ENCODE measurements around the gene ZNF672. TPM values are rescaled to one million over a fixed set of nuclear protein-coding genes. Genes with fewer than 3 reads are reported as not detected.
A peak's percentile ranks its signal among the peaks of the same experiment; 100 is the strongest.

Gene ZNF672
- total and polyA plus RNA-seq, 4 experiments from 2014 or later, result 12.4 to 42.8 (median 34.5) TPM

GRCh38 chr1:248852481-248853405, 14.7 kb downstream of the ZNF672 start:
- Histone ChIP-seq H3K27ac (ENCODE audit: low read depth, low read length) (peak overlapping the region; percentile 0), H3K9me3 (ENCODE audit: control insufficient read depth in 1 of 2, low read length in 2 of 2) (no peaks in the 10 kb centered on the region), H3K27me3 (ENCODE audit: insufficient read depth, low read length) (no peaks in the 10 kb centered on the region), H3K4me1 (ENCODE audit: insufficient read depth, low read length) (peaks cover 28% of the 10 kb centered on the region), H3K36me3 (ENCODE audit: insufficient read depth, low read length) (peaks cover 23% of the 10 kb centered on the region), H3K4me3 (ENCODE audit: low read length in 2 of 2) (no peak overlapping the region)
- no peaks in the 10 kb centered on the region for H3K27me3 Mint-ChIP-seq
- ChIA-PET POLR2A (ENCODE audit: partially characterized antibody) (no interaction called here), CTCF (ENCODE audit: partially characterized antibody) (no interaction called here)
- no peak for DNase-seq
- H3K27ac Mint-ChIP-seq, result no peak overlapping the region
- peaks cover 21 to 26% of the 10 kb centered on the region in 2 donors for H3K36me3 Mint-ChIP-seq
- H3K4me3 Mint-ChIP-seq, result no peak overlapping the region
- intact Hi-C loops (cut with micrococcal nuclease), result no loop called here
- peaks cover 5 to 24% (median 14%) of the 10 kb centered on the region in 4 donors for H3K4me1 Mint-ChIP-seq
- no peaks in the 10 kb centered on the region for H3K9me3 Mint-ChIP-seq

GRCh38 chr1:248853663-248854375, 15.8 kb downstream of the ZNF672 start:
- DNase-seq, result peak in 4 of 5 donors; percentile 15 to 56 (median 28)
- peaks cover 14 to 28% (median 22%) of the 10 kb centered on the region in 4 donors for H3K4me1 Mint-ChIP-seq
- intact Hi-C loops (cut with micrococcal nuclease), result no loop called here
- H3K36me3 Mint-ChIP-seq, result peaks cover 15 to 22% of the 10 kb centered on the region in 2 donors
- H3K9me3 ChIP-seq (ENCODE audit: control insufficient read depth in 1 of 2, low read length in 2 of 2), result no peaks in the 10 kb centered on the region
- H3K4me3 ChIP-seq (ENCODE audit: low read length in 2 of 2), result no peak overlapping the region
- CTCF ChIA-PET (ENCODE audit: partially characterized antibody), result interaction anchor here (1.2 kb wide), 1 partner anchor 52 kb away, joined by 3 read pairs; the partner anchor contains the start of gene PGBD2
- H3K27me3 ChIP-seq (ENCODE audit: insufficient read depth, low read length), result no peaks in the 10 kb centered on the region
- H3K4me3 Mint-ChIP-seq, result peak overlapping the region in 3 of 8 donors; percentile 33 to 62 (median 48)
- peaks cover 38% of the 10 kb centered on the region for H3K4me1 ChIP-seq (ENCODE audit: insufficient read depth, low read length)
- H3K36me3 ChIP-seq (ENCODE audit: insufficient read depth, low read length), result peaks cover 15% of the 10 kb centered on the region
- H3K27ac ChIP-seq (ENCODE audit: low read depth, low read length), result peak overlapping the region; percentile 0
- POLR2A ChIA-PET (ENCODE audit: partially characterized antibody), result no interaction called here
- no peaks in the 10 kb centered on the region for H3K27me3 Mint-ChIP-seq
- no peaks in the 10 kb centered on the region for H3K9me3 Mint-ChIP-seq
- peak overlapping the region in 3 of 7 donors; percentile 78 to 85 (median 82) for H3K27ac Mint-ChIP-seq

GRCh38 chr1:248855580-248855979, 17.6 kb downstream of the ZNF672 start:
- ChIA-PET CTCF (ENCODE audit: partially characterized antibody) (interaction anchor here (1.0 to 1.9 kb wide), 2 partner anchors 14 to 16 kb away, joined by 3 to 6 read pairs; no protein-coding TSS in a partner anchor), POLR2A (ENCODE audit: partially characterized antibody) (interaction anchor here (1.1 to 9.6 kb wide), 2 partner anchors 16 to 30 kb away, joined by 3 to 210 read pairs; partner anchors contain the start of genes SH3BP5L and ZNF672)
- intact Hi-C loops (cut with micrococcal nuclease), result no loop called here

GRCh38 chr1:248856176-248856575, 18.2 kb downstream of the ZNF672 start:
- CTCF ChIA-PET (ENCODE audit: partially characterized antibody), result interaction anchor here (1.0 to 1.9 kb wide), 2 partner anchors 14 to 17 kb away, joined by 3 to 6 read pairs; no protein-coding TSS in a partner anchor
- no peaks in the 10 kb centered on the region for H3K9me3 ChIP-seq (ENCODE audit: control insufficient read depth in 1 of 2, low read length in 2 of 2)
- intact Hi-C loops (cut with micrococcal nuclease), result no loop called here
- H3K4me1 ChIP-seq (ENCODE audit: insufficient read depth, low read length), result peaks cover 45% of the 10 kb centered on the region
- peak overlapping the region in 6 of 7 donors; percentile 53 to 88 (median 76) for H3K27ac Mint-ChIP-seq
- no peak overlapping the region for H3K4me3 ChIP-seq (ENCODE audit: low read length in 2 of 2)
- H3K27me3 ChIP-seq (ENCODE audit: insufficient read depth, low read length), result no peaks in the 10 kb centered on the region
- no peaks in the 10 kb centered on the region for H3K36me3 ChIP-seq (ENCODE audit: insufficient read depth, low read length)
- H3K36me3 Mint-ChIP-seq, result peaks cover 5 to 7% of the 10 kb centered on the region in 2 donors
- no peaks in the 10 kb centered on the region for H3K27me3 Mint-ChIP-seq
- POLR2A ChIA-PET (ENCODE audit: partially characterized antibody), result interaction anchor here (9.6 kb wide), 1 partner anchor 16 kb away, joined by 210 read pairs; the partner anchor contains the start of gene ZNF672
- no peak overlapping the region for H3K4me3 Mint-ChIP-seq
- no peak for DNase-seq
- no peak overlapping the region for H3K27ac ChIP-seq (ENCODE audit: low read depth, low read length)
- peaks cover 27 to 40% (median 34%) of the 10 kb centered on the region in 4 donors for H3K4me1 Mint-ChIP-seq
- H3K9me3 Mint-ChIP-seq, result no peaks in the 10 kb centered on the region

More at GRCh38 chr1:248855580-248855979, 17.6 kb downstream of the ZNF672 start:
- H3K4me3 ChIP-seq (ENCODE audit: low read length in 2 of 2), result no peak overlapping the region
- H3K9me3 Mint-ChIP-seq, result no peaks in the 10 kb centered on the region
- H3K36me3 Mint-ChIP-seq, result peaks cover 5 to 8% of the 10 kb centered on the region in 2 donors
- H3K4me1 Mint-ChIP-seq, result peaks cover 27 to 37% (median 33%) of the 10 kb centered on the region in 4 donors
- H3K9me3 ChIP-seq (ENCODE audit: control insufficient read depth in 1 of 2, low read length in 2 of 2), result no peaks in the 10 kb centered on the region
- H3K4me1 ChIP-seq (ENCODE audit: insufficient read depth, low read length), result peaks cover 45% of the 10 kb centered on the region
- H3K27ac Mint-ChIP-seq, result peak overlapping the region in 2 of 7 donors; percentile 59 to 78
- no peak for DNase-seq
- H3K4me3 Mint-ChIP-seq, result no peak overlapping the region
- H3K27me3 ChIP-seq (ENCODE audit: insufficient read depth, low read length), result no peaks in the 10 kb centered on the region
- H3K27me3 Mint-ChIP-seq, result no peaks in the 10 kb centered on the region
- no peaks in the 10 kb centered on the region for H3K36me3 ChIP-seq (ENCODE audit: insufficient read depth, low read length)
- no peak overlapping the region for H3K27ac ChIP-seq (ENCODE audit: low read depth, low read length)

- Mint-ChIP-seq H3K27ac (peak overlapping the region in 5 of 7 donors; percentile 48 to 97 (median 88)), H3K4me3 (peak overlapping the region in 6 of 8 donors; percentile 58 to 93 (median 90)), H3K4me1 (peaks cover 28 to 47% (median 34%) of the 10 kb centered on the region in 4 donors), H3K9me3 (no peaks in the 10 kb centered on the region), H3K36me3 (peaks cover 5 to 6% of the 10 kb centered on the region in 2 donors), H3K27me3 (no peaks in the 10 kb centered on the region)
- no peaks in the 10 kb centered on the region for H3K36me3 ChIP-seq (ENCODE audit: insufficient read depth, low read length)
- no peak for DNase-seq
- peaks cover 49% of the 10 kb centered on the region for H3K4me1 ChIP-seq (ENCODE audit: insufficient read depth, low read length)
- no peaks in the 10 kb centered on the region for H3K9me3 ChIP-seq (ENCODE audit: control insufficient read depth in 1 of 2, low read length in 2 of 2)
- POLR2A ChIA-PET (ENCODE audit: partially characterized antibody), result interaction anchor here (9.6 kb wide), 1 partner anchor 17 kb away, joined by 210 read pairs; the partner anchor contains the start of gene ZNF672
- H3K27ac ChIP-seq (ENCODE audit: low read depth, low read length), result no peak overlapping the region
- peak overlapping the region in 1 of 2 donors; percentile 66 for H3K4me3 ChIP-seq (ENCODE audit: low read length in 2 of 2)
- H3K27me3 ChIP-seq (ENCODE audit: insufficient read depth, low read length), result no peaks in the 10 kb centered on the region
- intact Hi-C loops (cut with micrococcal nuclease), result no loop called here
- CTCF ChIA-PET (ENCODE audit: partially characterized antibody), result interaction anchor here (1.9 kb wide), 1 partner anchor 15 kb away, joined by 6 read pairs; no protein-coding TSS in a partner anchor
These were observed 19.2 kb downstream of the ZNF672 start for GRCh38 chr1:248857201-248857600.

GRCh38 chr1:248857749-248858095, 19.7 kb downstream of the ZNF672 start:
- ChIA-PET POLR2A (ENCODE audit: partially characterized antibody) (interaction anchor here (1.0 to 9.6 kb wide), 5 partner anchors 11 to 48 kb away, joined by 4 to 210 read pairs (median 60); partner anchors contain the start of genes PGBD2, SH3BP5L and ZNF672), CTCF (ENCODE audit: partially characterized antibody) (interaction anchor here (0.7 to 3.3 kb wide), 7 partner anchors 15 to 56 kb away, joined by 3 to 54 read pairs (median 5); partner anchors contain the start of genes SH3BP5L and ZNF672)
- intact Hi-C loops (cut with micrococcal nuclease), result no loop called here
- peaks cover 34 to 52% (median 38%) of the 10 kb centered on the region in 4 donors for H3K4me1 Mint-ChIP-seq
- H3K9me3 Mint-ChIP-seq, result no peaks in the 10 kb centered on the region
- H3K27me3 ChIP-seq (ENCODE audit: insufficient read depth, low read length), result no peaks in the 10 kb centered on the region
- H3K4me3 Mint-ChIP-seq, result peak overlapping the region; percentile 84 to 93 (median 89)
- peak overlapping the region; percentile 66 for H3K4me3 ChIP-seq (ENCODE audit: low read length in 2 of 2)
- no peak for DNase-seq
- H3K27ac ChIP-seq (ENCODE audit: low read depth, low read length), result peak overlapping the region; percentile 58
- no peaks in the 10 kb centered on the region for H3K27me3 Mint-ChIP-seq
- peak overlapping the region in 6 of 7 donors; percentile 64 to 98 (median 97) for H3K27ac Mint-ChIP-seq
- peaks cover 5 to 6% of the 10 kb centered on the region in 2 donors for H3K36me3 Mint-ChIP-seq
- H3K4me1 ChIP-seq (ENCODE audit: insufficient read depth, low read length), result peaks cover 54% of the 10 kb centered on the region
- H3K9me3 ChIP-seq (ENCODE audit: control insufficient read depth in 1 of 2, low read length in 2 of 2), result no peaks in the 10 kb centered on the region
- H3K36me3 ChIP-seq (ENCODE audit: insufficient read depth, low read length), result no peaks in the 10 kb centered on the region
